Measurements from ENCODE around the gene TM4SF4.

TM4SF4 gene

GRCh38 chr3:149480326-149481017 lies 6.0 kb downstream of the TM4SF4 start:
- no peak overlapping the region for H3K4me3 ChIP-seq (ENCODE audit: low read depth, low read length)

- H3K4me3 ChIP-seq (ENCODE audit: low read depth, low read length), result no peak overlapping the region
These were observed 6.6 kb downstream of the TM4SF4 start for GRCh38 chr3:149481056-149481455.

GRCh38 chr3:149481491-149481890 lies 7.0 kb downstream of the TM4SF4 start:
- no peak overlapping the region for H3K4me3 ChIP-seq (ENCODE audit: low read depth, low read length)

GRCh38 chr3:149486726-149487125 lies 12.2 kb downstream of the TM4SF4 start:
- no peak overlapping the region for H3K4me3 ChIP-seq (ENCODE audit: low read depth, low read length)

GRCh38 chr3:149487598-149488197 lies 13.2 kb downstream of the TM4SF4 start:
- no peak overlapping the region for H3K4me3 ChIP-seq (ENCODE audit: low read depth, low read length)

GRCh38 chr3:149489060-149489690 lies 14.7 kb downstream of the TM4SF4 start:
- no peak overlapping the region for H3K4me3 ChIP-seq (ENCODE audit: low read depth, low read length)

GRCh38 chr3:149490260-149490971 lies 15.9 kb downstream of the TM4SF4 start:
- no peak overlapping the region for H3K4me3 ChIP-seq (ENCODE audit: low read depth, low read length)

GRCh38 chr3:149493315-149494021 lies 19.0 kb downstream of the TM4SF4 start:
- no peak overlapping the region for H3K4me3 ChIP-seq (ENCODE audit: low read depth, low read length)

- H3K4me3 ChIP-seq (ENCODE audit: low read depth, low read length), result no peak overlapping the region
These were observed 19.7 kb downstream of the TM4SF4 start for GRCh38 chr3:149494022-149494758.

- H3K4me3 ChIP-seq (ENCODE audit: low read depth, low read length), result no peak overlapping the region
These were observed 20.5 kb downstream of the TM4SF4 start for GRCh38 chr3:149494759-149495580.

GRCh38 chr3:149495581-149496125 lies 21.2 kb downstream of the TM4SF4 start:
- no peak overlapping the region for H3K4me3 ChIP-seq (ENCODE audit: low read depth, low read length)

GRCh38 chr3:149496891-149497290 lies 22.4 kb downstream of the TM4SF4 start:
- no peak overlapping the region for H3K4me3 ChIP-seq (ENCODE audit: low read depth, low read length)

GRCh38 chr3:149497966-149498670 lies 23.6 kb downstream of the TM4SF4 start:
- H3K4me3 ChIP-seq (ENCODE audit: low read depth, low read length), result no peak overlapping the region

- H3K4me3 ChIP-seq (ENCODE audit: low read depth, low read length), result no peak overlapping the region
These were observed 27.0 kb downstream of the TM4SF4 start for GRCh38 chr3:149501524-149501923.

- no peak overlapping the region for H3K4me3 ChIP-seq (ENCODE audit: low read depth, low read length)
These were observed 27.9 kb downstream of the TM4SF4 start for GRCh38 chr3:149502438-149502837.

- no peak overlapping the region for H3K4me3 ChIP-seq (ENCODE audit: low read depth, low read length)
These were observed 32.0 kb downstream of the TM4SF4 start for GRCh38 chr3:149506540-149506939.

GRCh38 chr3:149506965-149507364 lies 32.5 kb downstream of the TM4SF4 start:
- no peak overlapping the region for H3K4me3 ChIP-seq (ENCODE audit: low read depth, low read length)

- H3K4me3 ChIP-seq (ENCODE audit: low read depth, low read length), result no peak overlapping the region
These were observed 33.2 kb downstream of the TM4SF4 start for GRCh38 chr3:149507491-149508324.
